Measurements from ENCODE around the gene GPRIN2. TPM values are rescaled to one million over a fixed set of nuclear protein-coding genes. Genes with fewer than 3 reads are reported as not detected.

The GPRIN2 gene
- total and polyA plus RNA-seq, 2 of the 8 experiments (the other 6 are each of a cell fraction or from before 2014, with no cell fraction given): 14.3 to 18.6 TPM

GRCh38 chr10:46524472-46525176 is 31.8 kb downstream of the GPRIN2 start:
- H3K4me2 ChIP-seq (ENCODE audit: insufficient read depth in 1 of 2, low read depth in 2 of 2, low read length in 2 of 2): no peak overlapping the region
- CTCF ChIA-PET (ENCODE audit: partially characterized antibody): interaction anchor here (0.8 to 4.8 kb wide), 4 partner anchors 9 to 945 kb away, joined by 3 to 27 read pairs (median 4); no protein-coding TSS in a partner anchor

More at GRCh38 chr10:46524472-46525176, 31.8 kb downstream of the GPRIN2 start:
- 0 out of 2 replicates have a peak overlapping the region, but pooled peaks have one; percentile 21 for H2BK12ac ChIP-seq (ENCODE audit: low read depth, low read length)
- no peak overlapping the region for H3K14ac ChIP-seq (ENCODE audit: insufficient read length)
- WGBS, 2 experiments (ENCODE audit: extremely low coverage in 1 of 2, insufficient coverage in 1 of 2, insufficient read length in 1 of 2, insufficient replicate concordance in 2 of 2, low coverage in 1 of 2, low lambda C conversion rate in 2 of 2, missing lambda C conversion rate in 1 of 2): 90% methylated on average over 14 of the region's 14 CpGs; no CpG with 5 or more reads in 1 of the 2 experiments
- peak; percentile 12 for TF ChIP-seq RNF2 (IDR thresholded peaks at IDR 0.05; ENCODE audit: borderline replicate concordance, low read depth, low read length, missing control alignments, poor library complexity, severe bottlenecking)
- TF ChIP-seq EGR1 (IDR thresholded peaks at IDR 0.05; ENCODE audit: borderline replicate concordance, low read depth, low read length): no peak
- no peak overlapping the region for H3K4ac ChIP-seq (replicated peaks; ENCODE audit: insufficient read length, low read depth, low read length)
- H2AFZ ChIP-seq (ENCODE audit: low read length): 0 out of 2 replicates have a peak overlapping the region, but pooled peaks have one; percentile 12
- POLR2A ChIA-PET (ENCODE audit: partially characterized antibody): no interaction called here
- peaks cover 0 to 7% (median 0%) of the 10 kb centered on the region in 4 experiments; a peak in 1 of 7 replicates for H3K4me1 ChIP-seq (replicated peaks in 1 of 4; ENCODE audit: control insufficient read depth in 3 of 4, insufficient read depth in 4 of 4, low read length in 3 of 4)
- 0 out of 7 replicates have a peak, but pooled peaks cover 0 to 3% (median 0%) of the 10 kb centered on the region in 4 experiments for H3K27me3 ChIP-seq (replicated peaks in 1 of 4; ENCODE audit: control insufficient read depth in 3 of 4, extremely low read depth in 1 of 4, insufficient read depth in 3 of 4, low read length in 3 of 4)
- no peak overlapping the region for H3K27ac ChIP-seq (ENCODE audit: low read depth, low read length)
- peaks cover 14% of the 10 kb centered on the region for H3K23me2 ChIP-seq (ENCODE audit: low read depth, low read length)
- H4K91ac ChIP-seq (replicated peaks; ENCODE audit: insufficient read length, low read length): no peak overlapping the region
- no peak for DNase-seq (ENCODE audit: low read depth in 1 of 2, low spot score in 2 of 2)
- H3K79me1 ChIP-seq (ENCODE audit: low read depth, low read length): no peaks in the 10 kb centered on the region
- no peaks in the 10 kb centered on the region for H3K9me3 ChIP-seq (ENCODE audit: insufficient read depth in 2 of 2, low read depth in 1 of 2, low read length in 1 of 2)
- peaks cover 0 to 6% of the 10 kb centered on the region in 2 experiments; a peak in 1 of 4 replicates for H3K79me2 ChIP-seq (ENCODE audit: control insufficient read depth in 1 of 2, insufficient read depth in 2 of 2, low read length in 2 of 2)
- no peak overlapping the region for H3K56ac ChIP-seq (replicated peaks; ENCODE audit: insufficient read length, low read depth, low read length)
- no peak overlapping the region; the same call in 1 of the 2 replicates for H2BK20ac ChIP-seq (ENCODE audit: low read length)
- H3K9ac ChIP-seq (replicated peaks in 1 of 4; ENCODE audit: extremely low read depth in 1 of 4, low read depth in 3 of 4, low read length in 3 of 4): no peak overlapping the region
- H2BK15ac ChIP-seq (ENCODE audit: low read length): peak overlapping the region; percentile 10; the same call in 1 of the 2 replicates
- no peak for FAIRE-seq
- H4K20me1 ChIP-seq (replicated peaks in 1 of 2; ENCODE audit: control insufficient read depth in 1 of 2, insufficient read depth in 2 of 2, low read length in 2 of 2): peaks cover 0 to 15% of the 10 kb centered on the region in 2 experiments
- H2AK5ac ChIP-seq (ENCODE audit: low read depth, low read length): no peak overlapping the region
- H4K8ac ChIP-seq (ENCODE audit: extremely low read depth, insufficient read depth, low read length): 0 out of 2 replicates have a peak overlapping the region, but pooled peaks have one; percentile 30
- H4K5ac ChIP-seq (ENCODE audit: insufficient read length, low read depth, low read length): no peak overlapping the region
- no peak overlapping the region for H3K23ac ChIP-seq (ENCODE audit: insufficient read length)
- no peaks in the 10 kb centered on the region; a peak in 1 of 8 replicates for H3K36me3 ChIP-seq (ENCODE audit: control insufficient read depth in 2 of 4, insufficient read depth in 4 of 4, low read length in 3 of 4)
- H3K4me3 ChIP-seq (ENCODE audit: extremely low read depth in 1 of 4, insufficient read depth in 2 of 4, low read depth in 3 of 4, low read length in 4 of 4): no peak overlapping the region
- peak overlapping the region; percentile 1; the same call in 1 of the 2 replicates for H2BK5ac ChIP-seq (ENCODE audit: low read depth, low read length)
- no peak overlapping the region for H3K18ac ChIP-seq (ENCODE audit: extremely low read depth, low read length)
- no peak overlapping the region for H2BK120ac ChIP-seq (replicated peaks; ENCODE audit: low read depth, low read length)
